ENCODE measurements around the gene FARS2.

DNA sequence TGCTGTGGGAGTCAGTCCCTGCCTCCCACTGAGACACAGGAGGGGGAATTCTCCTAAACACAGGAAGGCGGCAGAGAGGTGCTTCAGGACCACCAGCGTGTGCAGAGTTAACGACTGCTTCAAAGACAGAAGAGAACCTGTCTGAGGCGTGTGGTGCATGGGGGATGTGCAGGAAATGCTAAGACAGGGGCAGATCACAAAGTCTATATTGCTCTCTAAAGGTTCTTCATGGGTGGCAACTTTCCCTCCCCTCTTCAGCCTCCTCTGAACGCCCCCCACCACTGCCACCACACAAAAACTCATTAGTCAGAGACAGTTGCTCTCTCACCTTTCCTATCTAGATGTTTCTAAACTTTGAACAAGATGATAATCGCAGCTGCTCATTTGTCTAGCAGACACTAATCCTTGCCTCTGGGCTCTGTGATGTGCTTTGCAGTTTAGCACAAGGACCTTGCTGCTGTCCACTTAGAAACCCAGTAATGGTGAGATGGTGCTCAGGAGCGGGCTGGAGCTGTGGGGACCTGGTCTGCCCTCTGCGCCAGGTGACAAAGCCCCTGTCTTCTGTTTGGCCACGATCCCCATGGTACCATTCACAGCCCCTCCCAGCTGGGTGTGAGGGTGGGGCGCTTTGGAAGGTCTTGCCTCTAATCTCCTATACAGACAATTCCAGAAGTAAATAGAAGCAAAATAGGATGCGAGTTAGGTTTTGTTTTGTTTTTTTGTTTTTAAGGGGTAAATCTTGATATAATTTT is 525.8 kb downstream of the FARS2 start:
- TF ChIP-seq, protein P1, sequence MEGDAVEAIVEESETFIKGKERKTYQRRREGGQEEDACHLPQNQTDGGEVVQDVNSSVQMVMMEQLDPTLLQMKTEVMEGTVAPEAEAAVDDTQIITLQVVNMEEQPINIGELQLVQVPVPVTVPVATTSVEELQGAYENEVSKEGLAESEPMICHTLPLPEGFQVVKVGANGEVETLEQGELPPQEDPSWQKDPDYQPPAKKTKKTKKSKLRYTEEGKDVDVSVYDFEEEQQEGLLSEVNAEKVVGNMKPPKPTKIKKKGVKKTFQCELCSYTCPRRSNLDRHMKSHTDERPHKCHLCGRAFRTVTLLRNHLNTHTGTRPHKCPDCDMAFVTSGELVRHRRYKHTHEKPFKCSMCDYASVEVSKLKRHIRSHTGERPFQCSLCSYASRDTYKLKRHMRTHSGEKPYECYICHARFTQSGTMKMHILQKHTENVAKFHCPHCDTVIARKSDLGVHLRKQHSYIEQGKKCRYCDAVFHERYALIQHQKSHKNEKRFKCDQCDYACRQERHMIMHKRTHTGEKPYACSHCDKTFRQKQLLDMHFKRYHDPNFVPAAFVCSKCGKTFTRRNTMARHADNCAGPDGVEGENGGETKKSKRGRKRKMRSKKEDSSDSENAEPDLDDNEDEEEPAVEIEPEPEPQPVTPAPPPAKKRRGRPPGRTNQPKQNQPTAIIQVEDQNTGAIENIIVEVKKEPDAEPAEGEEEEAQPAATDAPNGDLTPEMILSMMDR (IDR thresholded peaks at IDR 0.05) = no peak
- no peak for TF ChIP-seq POLR2A (IDR thresholded peaks at IDR 0.05)
